HEK293T (cell line): Measurements from ENCODE around the gene TADA1.

Source experiments
- BHLHE40 ChIP-seq: fragments of 450-650 bp; IDR thresholded peaks from 2 replicates; pipeline ENCODE4 v1.6.1; 2016; ENCODE audit warnings: mild to moderate bottlenecking, moderate library complexity, borderline replicate concordance
- ELF4 ChIP-seq: fragments of 450-650 bp; IDR thresholded peaks from 2 replicates; pipeline ENCODE4 v1.6.1; 2017; ENCODE audit warnings: antibody characterized with exemption

DNA sequence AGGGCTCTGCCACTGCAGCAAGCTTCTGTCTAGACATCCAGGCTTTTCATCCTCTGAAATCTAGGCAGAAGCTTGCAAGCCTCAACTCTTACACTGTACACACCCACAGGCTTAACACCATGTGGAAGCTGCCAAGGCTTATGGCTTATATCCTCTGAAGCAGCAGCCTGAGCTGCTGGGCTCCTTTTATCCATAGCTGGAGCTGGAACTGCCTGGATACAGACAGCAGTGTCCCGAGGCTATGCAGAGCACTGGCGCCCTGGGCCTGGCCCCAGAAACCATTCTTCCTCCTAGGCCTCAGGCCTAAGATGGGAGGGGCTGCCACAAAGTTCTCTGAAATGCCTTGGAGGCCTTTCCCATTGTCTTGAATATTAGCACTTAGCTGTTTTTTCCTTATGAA is 56.1 kb downstream of the TADA1 start:
- TF ChIP-seq ELF4 (no peak), BHLHE40 (no peak)
